GM21360 (cell line): ENCODE measurements around the gene TRIP6.
"Not testable (repeated sequence)": the region's sequence is repeated elsewhere in the genome, so short reads cannot be mapped to it uniquely, and the experiment has no call there.

Source experiments
- ATAC-seq: cut with Tn5 transposase; IDR thresholded peaks from one replicate; pipeline ENCODE4 v1.9.1; 2021; ENCODE audit warnings: mild to moderate bottlenecking, moderate library complexity; ENCODE audit not compliant: unreplicated experiment

The TRIP6 gene

DNA sequence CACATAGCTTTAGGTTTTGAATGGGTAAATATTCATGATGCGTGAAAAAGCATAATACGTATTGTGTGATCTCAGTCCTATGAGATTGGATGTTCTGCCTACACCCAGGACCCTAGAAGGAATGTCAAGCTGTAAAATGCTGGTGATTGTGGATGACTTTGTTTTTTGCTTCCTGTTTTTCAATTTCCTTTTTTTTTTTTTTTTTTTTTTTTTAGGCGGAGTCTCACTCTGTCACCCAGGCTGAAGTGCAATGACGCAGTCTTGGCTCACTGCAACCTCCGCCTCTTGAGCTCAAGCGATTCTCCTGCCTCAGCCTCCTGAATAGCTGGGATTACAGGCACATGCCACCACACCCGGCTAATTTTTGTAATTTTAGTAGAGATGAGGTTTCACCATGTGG, 43.3 kb downstream of the TRIP6 start:
- not testable (repeated sequence) for ATAC-seq

DNA sequence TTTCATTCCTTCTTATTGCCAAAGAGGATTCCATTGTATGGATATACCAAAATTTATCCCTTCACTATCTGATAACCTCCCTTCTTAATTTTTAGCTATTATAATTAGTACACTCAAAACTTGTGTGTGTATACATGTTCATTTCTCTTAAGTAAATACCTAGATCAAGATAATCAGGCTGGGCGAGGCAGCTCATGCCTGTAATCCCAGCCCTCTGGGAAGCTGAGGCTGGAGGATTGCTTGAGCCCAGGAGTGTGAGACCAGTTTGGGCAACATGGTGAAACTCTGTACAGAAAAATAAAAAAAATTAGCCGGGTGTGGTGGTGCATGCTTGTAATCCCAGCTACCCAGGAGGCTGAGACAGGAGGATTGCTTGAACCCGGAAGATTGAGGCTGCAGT, 44.3 kb downstream of the TRIP6 start:
- no peak for ATAC-seq

GRCh38 chr7:100914208-100914878, 47.2 kb downstream of the TRIP6 start:
- no peak for ATAC-seq

DNA sequence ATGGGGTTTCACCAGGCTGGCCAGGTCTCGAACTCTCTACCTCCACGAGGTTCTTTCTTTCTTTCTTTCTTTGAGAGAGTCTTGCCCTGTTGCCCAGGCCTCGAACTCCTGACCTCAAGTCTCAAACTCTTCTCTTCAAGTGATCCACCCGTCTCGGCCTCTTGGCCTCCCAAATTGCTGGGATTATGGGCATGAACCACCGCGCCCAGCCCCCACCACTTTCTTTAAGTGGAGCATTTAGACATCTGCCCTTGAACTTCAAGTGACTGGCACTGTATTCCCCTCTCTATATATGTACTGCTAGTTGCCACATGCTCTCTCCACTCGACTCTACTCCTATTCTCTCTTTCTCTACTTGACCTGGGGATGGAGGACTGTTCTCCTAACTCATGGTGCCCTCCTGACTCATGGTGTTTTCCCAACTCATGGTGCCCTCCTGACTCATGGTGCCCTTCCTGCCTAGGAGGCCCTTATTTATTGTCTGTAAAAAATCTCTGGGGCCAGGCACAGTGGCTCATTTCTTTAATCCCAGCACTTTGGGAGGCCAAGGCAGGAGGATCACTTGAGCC, 47.8 kb downstream of the TRIP6 start:
- ATAC-seq = no peak

DNA sequence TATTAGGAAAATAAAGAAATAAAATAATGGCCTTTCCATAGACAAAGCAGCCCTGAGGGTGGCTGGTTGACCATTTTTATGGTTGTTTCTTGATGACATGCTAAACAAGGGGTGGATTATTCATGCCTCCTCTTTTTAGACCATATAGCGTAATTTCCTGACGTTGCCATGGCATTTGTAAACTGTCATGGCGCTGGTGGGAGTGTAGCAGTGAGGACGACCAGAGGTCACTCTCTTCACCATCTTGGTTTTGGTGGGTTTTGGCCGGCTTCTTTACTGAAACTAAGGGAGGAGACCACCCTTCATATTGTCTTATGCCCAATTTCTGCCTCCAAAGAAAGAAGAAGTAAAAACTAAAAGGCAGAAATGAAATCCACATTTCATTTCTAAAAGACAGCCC, 52.1 kb downstream of the TRIP6 start:
- ATAC-seq = not testable (repeated sequence)

DNA sequence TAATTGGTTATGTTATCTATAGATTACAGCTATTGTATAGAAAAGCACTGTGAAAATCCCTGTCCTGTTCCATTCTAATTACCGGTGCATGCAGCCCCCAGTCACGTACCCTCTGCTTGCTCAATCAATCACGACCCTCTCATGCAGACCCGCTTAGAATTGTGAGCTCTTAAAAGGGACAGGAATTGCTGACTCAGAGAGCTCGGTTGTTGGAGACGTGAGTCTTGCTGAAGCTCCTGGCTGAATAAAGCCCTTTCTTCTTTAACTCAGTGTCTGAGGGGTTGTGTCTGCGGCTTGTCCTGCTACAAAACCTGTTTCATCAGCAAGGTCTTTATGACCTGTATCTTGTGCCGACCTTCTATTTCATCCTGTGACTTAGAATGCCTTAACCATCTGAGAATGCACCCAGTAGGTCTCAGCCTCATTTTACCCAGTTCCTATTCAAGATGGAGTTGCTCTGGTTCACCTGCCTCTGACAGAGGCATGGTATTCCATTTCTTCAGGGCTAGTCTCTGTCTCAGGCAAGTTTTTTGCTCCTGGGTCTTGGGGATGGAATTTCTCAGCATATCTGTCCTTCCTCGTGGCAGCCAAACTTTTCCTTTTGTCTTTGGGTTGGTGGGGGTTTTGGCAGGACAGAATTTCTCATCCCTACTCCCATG, 52.7 kb downstream of the TRIP6 start:
- not testable (repeated sequence) for ATAC-seq

GRCh38 chr7:100921039-100921438, 53.9 kb downstream of the TRIP6 start:
- no peak for ATAC-seq
